HEK293 (cell line): ENCODE results near the gene SNX10.

Experiments used
- CTCF ChIP-seq: fragments of 450-650 bp; formaldehyde crosslinking; IDR thresholded peaks from 2 replicates; pipeline ENCODE4 v1.5.1; 2016; ENCODE audit warnings: missing biosample characterization, missing genetic modification characterization
- YY2 ChIP-seq: fragments of 450-650 bp; formaldehyde crosslinking; IDR thresholded peaks from 2 replicates; pipeline ENCODE4 v1.5.1; 2016; ENCODE audit warnings: missing biosample characterization, missing genetic modification characterization
- ZNF148 ChIP-seq: fragments of 450-650 bp; formaldehyde crosslinking; IDR thresholded peaks from 2 replicates; pipeline ENCODE4 v1.5.0; 2017; ENCODE audit warnings: missing biosample characterization, missing genetic modification characterization, borderline replicate concordance
- ZNF350 ChIP-seq: fragments of 450-650 bp; formaldehyde crosslinking; IDR thresholded peaks from 2 replicates; pipeline ENCODE4 v1.5.0; 2017; ENCODE audit warnings: missing biosample characterization, mild to moderate bottlenecking, missing genetic modification characterization
- ZNF394 ChIP-seq: fragments of 450-650 bp; formaldehyde crosslinking; IDR thresholded peaks from 2 replicates; pipeline ENCODE4 v1.5.1; 2016; ENCODE audit warnings: missing biosample characterization, missing genetic modification characterization, mild to moderate bottlenecking, moderate library complexity, borderline replicate concordance
- ZNF707 ChIP-seq: fragments of 450-650 bp; formaldehyde crosslinking; IDR thresholded peaks from 2 replicates; pipeline ENCODE4 v1.5.1; 2016; ENCODE audit warnings: missing biosample characterization, missing genetic modification characterization
- ZNF792 ChIP-seq: fragments of 450-650 bp; formaldehyde crosslinking; IDR thresholded peaks from 2 replicates; pipeline ENCODE4 v1.5.1; 2016; ENCODE audit warnings: missing biosample characterization, missing genetic modification characterization
- ZSCAN18 ChIP-seq: fragments of 450-650 bp; formaldehyde crosslinking; IDR thresholded peaks from 2 replicates; pipeline ENCODE4 v1.5.1; 2016; ENCODE audit warnings: missing biosample characterization, missing genetic modification characterization

GRCh38 chr7:26337232-26337865, 45.7 kb downstream of the SNX10 start:
- TF ChIP-seq ZNF148: no peak
- TF ChIP-seq ZNF350: no peak
- no peak for TF ChIP-seq ZNF394 (tag by site-specific recombination)
- TF ChIP-seq CTCF (tag by site-specific recombination): no peak
- no peak for TF ChIP-seq ZNF707
- no peak for TF ChIP-seq ZSCAN18
- TF ChIP-seq ZNF792 (tag by site-specific recombination): no peak
- no peak for TF ChIP-seq YY2
